Activated T-helper 1 cell treated with Interleukin-2 at 50 U/mL for 16 hours (primary cell): ENCODE measurements around the gene LIX1.
"Not testable (repeated sequence)": the region's sequence is repeated elsewhere in the genome, so short reads cannot be mapped to it uniquely, and the experiment has no call there.

ENCODE experiments used
- DNase-seq: peaks from one replicate; pipeline ENCODE4 v3.0.0-alpha.2; 2020; ENCODE audit warnings: low read depth

The LIX1 gene

GRCh38 chr5:97141539-97141938 lies 872 bp downstream of the LIX1 start:
- no peak for DNase-seq

- no peak for DNase-seq
Measured at GRCh38 chr5:97141031-97141430, 1.4 kb downstream of the LIX1 start.

DNA sequence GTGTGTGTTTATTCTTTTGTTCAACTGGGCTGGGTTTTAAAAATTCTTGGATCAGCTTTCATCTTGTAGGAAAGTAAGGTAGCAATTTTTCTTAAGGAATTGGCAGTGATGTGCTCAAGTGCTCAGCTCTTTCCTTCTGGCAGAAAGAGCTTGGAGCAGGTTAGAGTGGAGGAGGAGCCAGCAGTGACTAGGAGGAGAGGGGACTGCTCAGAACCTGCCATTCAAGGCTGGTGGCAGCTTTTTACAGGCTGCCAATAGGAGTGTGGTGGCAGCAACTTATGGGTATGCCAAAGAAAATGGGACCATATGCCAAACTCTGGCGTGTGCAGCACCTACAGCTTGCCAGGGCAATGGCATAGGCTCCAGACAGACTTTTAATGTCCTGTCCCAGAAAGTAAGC lies 2.2 kb downstream of the LIX1 start:
- not testable (repeated sequence) for DNase-seq

GRCh38 chr5:97136475-97136874 lies 5.9 kb downstream of the LIX1 start:
- DNase-seq: no peak

- no peak for DNase-seq
Measured at GRCh38 chr5:97135868-97136267, 6.5 kb downstream of the LIX1 start.

GRCh38 chr5:97134634-97135033 lies 7.8 kb downstream of the LIX1 start:
- DNase-seq: no peak

- no peak for DNase-seq
Measured at GRCh38 chr5:97133101-97133500, 9.3 kb downstream of the LIX1 start.

GRCh38 chr5:97131921-97132320 lies 10.5 kb downstream of the LIX1 start:
- DNase-seq: no peak

GRCh38 chr5:97131139-97131710 lies 11.2 kb downstream of the LIX1 start:
- DNase-seq: no peak

- DNase-seq: no peak
Measured at GRCh38 chr5:97127727-97128126, 14.7 kb downstream of the LIX1 start.

DNA sequence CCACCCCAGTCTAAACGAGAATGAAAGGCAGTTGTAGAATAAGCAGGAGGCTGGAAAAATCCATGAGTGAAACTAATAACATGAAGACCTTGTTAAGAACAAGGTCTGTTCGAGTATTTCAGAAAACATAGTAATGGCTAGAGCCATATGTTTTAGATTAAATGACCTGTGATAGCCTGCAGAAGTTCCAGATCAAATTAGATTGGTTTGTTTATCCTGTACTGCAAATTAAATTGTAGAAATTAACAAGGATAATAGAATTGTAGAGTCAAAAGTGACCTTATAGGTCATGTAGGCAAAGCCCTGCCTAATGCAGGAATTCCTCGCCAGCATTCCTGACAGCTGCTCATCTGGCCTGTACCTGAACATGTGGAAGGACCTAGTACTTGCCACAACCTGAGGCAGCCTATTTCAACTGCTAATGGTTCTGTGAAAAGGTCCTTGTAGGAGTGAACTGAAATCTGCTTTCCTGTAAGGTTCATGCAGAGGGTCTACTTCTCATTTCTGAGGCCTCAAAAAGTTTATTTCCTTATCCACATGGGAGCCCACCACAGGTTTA lies 17.2 kb downstream of the LIX1 start:
- DNase-seq: no peak

DNA sequence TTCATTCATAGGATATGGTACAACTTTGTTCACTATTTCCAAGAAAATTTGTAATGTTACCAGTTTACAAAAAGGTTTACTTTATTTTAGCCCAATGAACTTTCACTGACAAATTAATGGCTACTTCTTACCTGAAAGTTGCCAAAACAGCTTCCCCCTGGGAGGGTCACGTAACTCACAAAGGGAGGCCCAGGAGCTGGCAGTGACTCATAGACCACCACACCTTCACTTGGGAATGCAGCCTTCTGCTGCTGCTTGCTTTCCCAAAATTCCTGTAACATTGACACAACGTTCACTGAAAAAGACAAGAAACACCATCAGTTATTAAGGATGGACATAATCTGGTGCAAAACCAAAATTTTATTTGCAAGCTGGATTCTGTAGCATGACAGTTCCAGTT lies 18.1 kb downstream of the LIX1 start:
- DNase-seq: no peak

DNA sequence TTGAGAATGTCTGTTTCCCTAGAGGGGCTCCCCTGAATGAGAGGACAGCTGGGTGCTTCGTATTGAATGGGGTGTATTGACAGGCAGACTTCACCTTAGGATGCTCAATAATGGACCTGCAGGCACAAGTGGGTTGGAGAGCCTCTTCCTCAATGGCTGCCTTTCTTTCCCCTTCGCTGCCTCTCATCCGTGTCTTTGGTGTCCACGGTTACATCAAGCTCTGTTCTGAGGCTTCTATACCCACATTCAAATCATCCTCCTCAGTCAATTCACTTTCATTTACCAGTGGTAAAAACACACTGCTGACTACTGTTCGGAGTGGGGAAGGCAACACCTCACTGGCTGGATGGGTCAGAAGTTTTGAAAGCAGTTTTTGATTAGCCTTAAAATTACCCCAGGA lies 20.6 kb downstream of the LIX1 start:
- DNase-seq: no peak

GRCh38 chr5:97120195-97120594 lies 22.2 kb downstream of the LIX1 start:
- DNase-seq: no peak

DNA sequence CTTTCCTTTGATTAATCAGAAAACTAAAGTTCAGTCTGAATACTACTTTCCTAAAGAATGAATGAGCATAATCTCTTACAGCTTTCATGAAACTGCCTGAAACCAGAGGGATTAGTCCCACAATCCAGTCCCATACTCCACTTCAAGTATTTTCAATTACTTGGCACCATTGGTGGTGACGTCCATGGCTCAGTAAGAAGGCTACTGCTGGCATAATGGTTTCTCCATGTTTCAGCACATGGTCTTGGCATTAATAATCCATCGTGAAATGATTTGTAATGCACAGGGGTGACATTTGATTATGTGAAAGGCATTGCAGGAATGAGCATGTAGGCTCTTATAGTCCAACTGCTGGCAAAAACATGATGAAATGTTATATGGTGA lies 23.4 kb downstream of the LIX1 start:
- DNase-seq: no peak

DNA sequence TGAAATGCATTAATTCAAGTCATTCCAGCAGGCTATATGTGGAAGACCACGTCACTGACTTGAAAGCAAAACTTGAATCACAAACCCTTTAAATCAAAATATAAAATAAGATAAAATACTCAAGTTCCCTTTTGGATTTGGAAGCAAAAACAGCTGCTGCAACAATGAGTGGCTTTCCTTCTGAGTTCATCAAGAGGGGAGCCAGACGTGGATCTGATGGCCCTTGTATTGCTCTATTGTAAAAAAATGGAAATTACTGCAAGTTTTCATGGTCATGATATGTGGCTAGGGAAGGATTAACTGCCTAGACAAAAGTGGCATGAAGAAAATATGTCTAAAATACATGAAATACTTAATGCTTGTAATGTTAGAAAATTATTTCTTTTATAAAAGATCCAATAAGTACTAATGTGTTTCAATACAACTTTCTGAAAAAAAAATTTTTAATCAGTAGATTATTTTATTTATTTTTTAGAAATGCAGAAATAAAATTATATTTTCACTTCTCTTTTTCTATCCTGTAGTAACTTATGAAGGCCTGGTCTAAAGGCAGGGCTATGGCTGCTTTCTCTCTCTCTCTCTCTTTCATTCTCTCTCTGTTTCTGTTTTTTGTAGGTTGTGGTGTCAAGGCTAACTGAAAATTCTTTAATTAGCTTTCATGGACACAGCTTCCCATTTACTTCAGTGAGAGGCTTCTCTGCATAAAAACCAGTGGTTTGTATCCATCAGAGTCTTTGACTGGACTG lies 24.0 kb downstream of the LIX1 start:
- no peak for DNase-seq

DNA sequence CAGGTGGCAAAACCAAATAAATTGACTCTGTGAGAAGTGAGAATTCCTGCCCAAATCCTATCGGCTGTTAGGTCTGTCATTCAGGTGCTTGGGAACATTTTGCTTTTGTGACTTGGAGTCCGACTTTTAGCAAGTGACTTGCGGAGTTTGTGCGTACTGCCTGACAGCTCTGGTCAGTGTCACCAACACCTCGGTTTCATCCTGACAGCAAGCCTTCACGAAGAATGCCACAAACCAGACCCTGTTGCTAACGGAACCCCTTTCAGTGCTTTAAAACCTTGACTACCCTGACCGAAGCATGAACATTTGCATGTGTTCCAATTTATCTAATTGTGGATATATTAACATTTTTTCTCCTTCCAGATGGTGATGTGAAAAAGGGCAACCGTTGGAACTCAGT lies 26.5 kb downstream of the LIX1 start:
- no peak for DNase-seq

GRCh38 chr5:97112230-97112629 lies 30.2 kb downstream of the LIX1 start:
- no peak for DNase-seq

DNA sequence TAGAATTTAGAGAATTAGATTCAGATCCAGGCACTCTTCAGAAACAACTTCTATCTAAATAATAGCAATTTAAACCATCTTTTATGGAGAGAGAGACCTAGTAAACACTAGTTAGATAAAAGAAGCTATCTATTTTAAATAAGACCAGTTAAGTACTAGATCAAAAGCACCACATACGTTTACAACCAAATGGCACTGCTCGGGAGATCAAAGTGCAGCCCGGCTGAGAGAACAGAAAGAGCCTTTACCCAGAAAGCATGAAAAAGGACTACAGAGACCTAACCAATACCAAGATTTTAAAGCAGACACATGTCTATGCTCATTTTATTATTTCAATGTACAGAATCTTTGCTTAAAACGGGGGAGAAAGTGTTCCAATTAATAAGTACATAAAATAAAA lies 30.8 kb downstream of the LIX1 start:
- no peak for DNase-seq

DNA sequence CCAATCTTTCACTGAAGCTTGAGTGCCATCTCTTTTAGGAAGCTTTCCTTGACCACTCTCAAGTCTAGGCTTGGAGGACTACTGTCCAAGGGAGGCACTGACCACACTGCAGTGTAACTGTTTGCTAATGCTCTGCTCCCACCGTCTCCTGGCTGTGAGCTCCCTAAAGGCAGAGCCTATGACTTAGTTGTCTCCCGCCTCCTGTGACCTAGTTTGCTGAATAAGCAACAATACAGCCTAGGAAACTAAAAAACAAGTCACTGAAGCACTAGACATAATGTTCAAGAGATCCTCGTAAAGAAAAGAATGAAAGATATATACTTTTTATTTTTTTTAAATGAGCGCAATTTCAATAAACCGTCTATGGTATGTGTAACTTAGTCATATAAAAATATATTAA lies 31.4 kb downstream of the LIX1 start:
- no peak for DNase-seq

GRCh38 chr5:97107318-97107717 lies 35.1 kb downstream of the LIX1 start:
- no peak for DNase-seq

GRCh38 chr5:97106216-97106581 lies 36.2 kb downstream of the LIX1 start:
- no peak for DNase-seq

- no peak for DNase-seq
Measured at GRCh38 chr5:97105501-97106215, 36.8 kb downstream of the LIX1 start.
